T47D (cell line): Measurements from ENCODE around the gene AIMP2.

Source experiments
- DNase-seq, 2 experiments: peaks; one replicate each; pipeline versions ENCODE4 v3.0.0 to v3.0.0-alpha.2; 2011 to 2012; ENCODE audit warnings: low read depth in 1 of 2, low spot score in 1 of 2
- JUND ChIP-seq: IDR thresholded peaks from 2 replicates; pipeline ENCODE4 v1.6.1; 2012; ENCODE audit warnings: low read depth
- in situ Hi-C: cut with HindIII; loops from 2 replicates; pipeline ENCODE4 v1.10.0; 2016; ENCODE audit warnings: low sequenced_read_pairs, low pct_unique_long_range_greater_than_20kb

The AIMP2 gene

GRCh38 chr7:6012355-6013104, 3.5 kb downstream of the AIMP2 start:
- peak in 1 of 2 experiments; percentile 26 for DNase-seq
- no peak for TF ChIP-seq JUND
- in situ Hi-C loops = no loop called here

DNA sequence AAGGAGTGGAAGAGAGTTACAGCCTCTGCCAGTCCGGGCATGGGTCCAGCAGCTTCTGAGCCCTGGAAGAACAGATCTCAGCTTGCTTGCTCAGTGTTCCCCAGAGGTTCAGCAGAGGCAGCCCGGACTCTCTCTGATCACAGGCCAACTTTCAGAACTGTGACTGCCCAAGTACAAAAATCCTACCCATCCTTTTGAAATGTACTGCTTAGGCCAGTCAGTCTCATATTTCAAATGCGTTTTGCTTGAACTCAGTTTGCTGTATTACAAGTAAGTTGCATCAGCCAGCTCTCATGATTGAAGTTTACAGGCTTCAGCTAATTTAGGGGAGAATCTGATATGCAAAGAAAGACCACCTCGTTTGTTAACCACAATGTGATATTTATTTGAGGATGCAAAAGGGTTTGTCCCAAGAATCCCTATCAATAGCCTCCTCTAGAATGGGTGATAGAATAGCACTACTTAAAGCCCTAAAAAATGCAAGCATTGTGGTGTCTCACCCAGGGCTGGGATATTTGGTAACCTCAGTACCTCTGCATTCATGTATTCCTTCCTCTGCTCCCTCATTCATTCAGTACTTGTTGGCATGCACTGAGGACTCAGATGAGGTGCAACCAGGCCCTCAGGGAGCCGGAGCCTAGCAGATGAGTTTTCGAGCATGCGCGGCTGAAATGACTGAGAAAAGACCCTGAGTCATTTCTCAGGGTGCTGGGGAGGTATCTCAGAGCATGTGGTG, 7.0 kb downstream of the AIMP2 start:
- peak in 1 of 2 experiments; percentile 58 for DNase-seq
- no peak for TF ChIP-seq JUND
- in situ Hi-C loops = no loop called here

- TF ChIP-seq JUND = no peak
- in situ Hi-C loops = no loop called here
- no peak for DNase-seq
Measured at GRCh38 chr7:6016653-6016966, 7.5 kb downstream of the AIMP2 start.

DNA sequence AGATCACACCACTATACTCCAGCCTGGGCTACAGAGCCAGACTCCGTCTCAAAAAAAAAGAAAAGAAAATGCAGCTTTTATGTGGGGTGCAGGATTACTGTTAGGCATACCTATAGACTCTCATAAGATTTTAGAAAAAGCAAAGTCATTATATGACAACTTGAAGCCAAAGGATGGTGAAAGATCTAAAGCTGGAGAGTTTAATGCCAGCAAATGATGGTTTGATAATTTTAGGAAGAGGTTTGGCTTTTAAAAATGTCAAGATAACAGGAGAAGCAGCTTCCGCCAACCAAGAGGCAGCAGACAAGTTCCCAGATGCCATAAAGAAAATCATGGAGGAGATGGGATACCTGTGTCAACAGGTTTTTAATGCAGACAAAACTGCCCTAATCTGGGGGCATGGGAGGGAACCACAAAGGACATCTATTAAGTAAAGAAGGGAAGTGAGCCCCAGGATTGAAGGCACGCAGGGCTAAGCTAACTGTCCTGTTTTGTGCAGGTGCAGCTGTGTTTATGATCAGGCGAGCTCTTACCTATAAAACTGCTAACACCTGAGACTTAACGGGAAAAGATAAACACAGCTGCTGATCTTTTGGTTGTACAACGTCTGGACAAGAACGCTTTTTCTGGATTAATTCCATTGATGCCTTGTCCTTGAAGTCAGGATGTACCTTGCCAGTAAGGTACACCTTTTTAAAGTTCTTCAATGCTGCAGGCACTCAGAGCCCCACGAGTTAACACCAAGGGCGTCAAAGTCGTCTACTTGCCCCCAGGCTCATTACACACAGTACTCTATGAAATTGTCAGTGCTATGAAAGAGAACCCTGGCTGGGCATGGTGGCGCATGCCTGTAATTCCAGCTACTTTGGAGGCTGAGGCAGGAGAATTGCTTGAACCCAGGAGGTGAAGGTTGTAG, 11.6 kb downstream of the AIMP2 start:
- DNase-seq = no peak
- in situ Hi-C loops = no loop called here
- peak; percentile 9; the same call in 1 of the 2 replicates for TF ChIP-seq JUND

- in situ Hi-C loops = no loop called here
- TF ChIP-seq JUND = no peak
- no peak for DNase-seq
Measured at GRCh38 chr7:6022707-6023106, 13.6 kb downstream of the AIMP2 start.

DNA sequence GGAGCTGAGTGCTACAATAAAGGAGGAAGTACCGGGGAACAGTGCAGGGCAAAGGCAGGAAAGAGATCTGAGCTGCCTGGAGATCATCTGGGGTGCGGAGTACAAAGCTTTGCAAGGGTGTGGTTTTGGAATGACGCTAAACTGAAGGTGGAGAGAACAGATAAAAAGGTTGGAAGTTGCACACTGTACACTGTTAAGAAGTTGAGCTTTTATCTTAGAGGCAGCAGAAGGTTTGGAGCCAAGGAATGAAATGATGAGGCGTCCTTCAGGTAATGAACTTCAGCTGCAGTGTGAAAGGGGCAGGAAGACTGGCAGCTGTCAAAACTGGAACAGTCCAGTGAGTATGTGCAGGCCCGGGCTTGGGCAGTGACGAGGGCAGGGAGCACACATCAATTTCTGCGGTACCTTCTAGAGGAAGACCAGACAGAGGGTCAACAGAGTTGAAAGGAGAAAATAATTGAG, 14.9 kb downstream of the AIMP2 start:
- in situ Hi-C loops = no loop called here
- no peak for DNase-seq

DNA sequence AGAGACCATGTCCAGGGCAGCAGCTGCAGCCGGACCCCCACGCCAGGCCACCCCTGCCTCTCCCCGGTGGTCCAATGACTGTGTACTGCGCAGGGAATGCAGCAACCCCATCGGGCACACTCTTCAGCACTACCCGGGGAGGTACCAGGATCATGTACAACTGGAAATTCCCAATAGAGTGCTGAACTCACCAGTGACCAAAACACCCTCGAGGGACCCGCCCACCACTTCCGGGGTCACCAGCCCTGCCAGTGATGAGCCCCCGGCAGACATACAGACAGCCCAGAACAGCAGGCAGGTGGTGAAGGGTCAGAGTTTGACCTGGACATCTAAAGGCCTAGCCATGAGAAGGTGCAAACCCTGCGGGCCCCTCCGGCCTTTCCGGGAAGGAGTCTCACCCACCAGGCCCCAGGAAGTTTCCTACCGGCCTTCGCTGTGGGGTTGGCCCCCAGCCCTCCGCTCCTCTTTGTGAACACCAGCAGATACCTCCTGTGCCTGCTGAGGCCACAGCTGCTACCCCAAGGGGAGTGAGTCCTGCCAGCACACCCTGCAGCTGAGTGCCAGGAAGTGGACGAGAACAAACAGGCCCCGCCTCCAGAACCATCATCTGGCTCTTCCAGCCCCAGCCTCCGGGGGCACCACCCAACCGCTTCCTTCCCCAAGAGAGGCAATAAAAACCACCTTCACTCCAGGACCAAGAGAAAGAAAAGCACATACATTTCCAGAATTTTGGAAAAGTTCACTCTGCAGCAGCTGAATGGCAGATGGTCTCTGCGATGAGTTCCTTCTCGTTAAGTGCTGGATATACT, 17.1 kb downstream of the AIMP2 start:
- no peak for TF ChIP-seq JUND
- DNase-seq = peak; percentile 20 to 52
- in situ Hi-C loops = no loop called here

More for the DNA sequence above, 14.9 kb downstream of the AIMP2 start:
- no peak for TF ChIP-seq JUND

GRCh38 chr7:6026820-6027311, 17.8 kb downstream of the AIMP2 start:
- in situ Hi-C loops = no loop called here
- no peak for TF ChIP-seq JUND

DNA sequence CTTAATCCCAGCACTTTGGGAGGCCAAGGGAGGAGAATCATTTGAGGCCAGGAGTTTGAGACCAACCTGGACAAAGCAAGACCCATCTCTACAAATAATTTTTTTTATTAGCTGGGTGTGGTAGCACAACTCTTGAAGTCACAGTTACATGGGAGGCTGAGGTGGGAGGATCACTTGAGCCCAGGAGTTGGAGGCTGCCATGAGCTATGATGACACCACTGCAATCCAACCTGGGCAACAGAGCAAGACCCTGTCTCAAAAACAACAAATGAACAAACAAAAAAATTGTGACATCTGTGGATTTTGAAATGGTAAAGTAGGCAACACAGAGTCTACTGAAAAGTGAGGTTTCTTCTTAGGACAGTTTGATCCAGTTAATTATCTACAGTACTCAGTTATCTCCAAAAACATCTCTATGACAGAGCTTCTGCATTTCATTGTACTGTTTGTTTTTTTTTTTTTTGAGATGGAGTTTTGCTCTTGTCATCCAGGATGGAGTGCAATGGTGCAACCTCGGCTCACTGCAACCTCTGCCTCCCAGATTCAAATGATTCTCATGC, 18.8 kb downstream of the AIMP2 start:
- in situ Hi-C loops = no loop called here
- no peak for TF ChIP-seq JUND
- DNase-seq = no peak

More at GRCh38 chr7:6026820-6027311, 17.8 kb downstream of the AIMP2 start:
- DNase-seq = no peak

DNA sequence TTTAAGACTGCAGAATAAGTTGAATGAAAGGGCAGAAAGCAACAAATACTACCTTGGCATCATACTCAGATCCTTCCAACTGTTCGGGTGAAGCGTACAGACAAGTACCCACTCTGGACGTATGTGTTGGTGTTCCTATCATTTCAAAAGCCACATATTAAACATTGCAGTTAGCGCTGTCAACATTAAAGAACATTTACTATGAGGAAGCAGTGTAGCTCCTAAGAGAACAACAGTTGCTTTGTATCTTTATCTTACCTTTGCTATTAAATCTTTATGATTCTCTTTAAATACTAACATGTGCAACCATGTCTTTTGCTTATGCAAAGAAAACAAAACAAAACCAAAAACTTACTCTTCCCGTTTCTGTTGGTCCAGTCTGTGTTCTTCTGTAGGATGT, 19.5 kb downstream of the AIMP2 start:
- in situ Hi-C loops = no loop called here
- TF ChIP-seq JUND = no peak
- no peak for DNase-seq

DNA sequence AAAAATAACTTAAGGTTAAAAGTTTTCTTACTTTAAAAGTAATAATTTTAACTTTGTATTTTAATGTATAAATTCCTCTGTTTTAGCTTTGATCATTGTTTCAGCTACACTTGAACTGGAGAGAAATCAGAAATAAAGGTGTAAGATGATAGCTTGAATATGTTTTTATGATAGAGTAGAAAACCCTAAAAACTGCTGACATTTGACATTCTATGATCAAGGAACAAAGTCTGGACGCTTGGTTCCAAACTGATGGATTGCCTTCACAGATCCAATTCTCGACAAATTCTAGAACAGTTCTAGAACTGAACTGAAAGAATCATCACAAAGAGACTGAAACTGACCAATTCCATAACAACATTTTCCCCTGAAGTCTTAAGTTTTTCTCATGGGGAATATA, 21.9 kb downstream of the AIMP2 start, which contains the start of gene ANKRD61:
Gene ANKRD61, plus strand, starts transcription at position 389 of the 400 bp plus-strand sequence. Its CDS starts 0 bp downstream, at position 389.
- no peak for TF ChIP-seq JUND
- DNase-seq = no peak
- in situ Hi-C loops = no loop called here
